Brain microvascular endothelial cell (primary cell): ENCODE results near the gene POLG2.
A peak's percentile ranks its signal among the peaks of the same experiment; 100 is the strongest.

Experiments used
- DNase-seq: peaks from one replicate; pipeline ENCODE4 v3.0.0-alpha.2; 2020
- H3K27ac ChIP-seq: fragments of 250-450 bp; sonication (Bioruptor Pico); 2 replicates; pipeline ENCODE4 v1.5.1; 2020; ENCODE audit warnings: mild to moderate bottlenecking, moderate library complexity
- H3K27me3 ChIP-seq: fragments of 250-450 bp; sonication (Bioruptor Pico); replicated peaks from 2 replicates; pipeline ENCODE4 v1.5.1; 2020; ENCODE audit warnings: mild to moderate bottlenecking
- H3K36me3 ChIP-seq: fragments of 250-450 bp; sonication (Bioruptor Pico); replicated peaks from 2 replicates; pipeline ENCODE4 v1.5.1; 2020; ENCODE audit warnings: mild to moderate bottlenecking
- H3K4me3 ChIP-seq: 2 replicates; pipeline ENCODE4 v1.5.1; 2011; ENCODE audit warnings: low read depth, mild to moderate bottlenecking, control low read depth, low read length, moderate library complexity
- in situ Hi-C: cut with HindIII; loops from 2 replicates; pipeline ENCODE4 v1.10.0; 2017; ENCODE audit warnings: low sequenced_read_pairs, low pct_ligation_motif_present
- TF ChIP-seq, protein P1 (sequence below): IDR thresholded peaks from 2 replicates; pipeline ENCODE4 v1.5.1; 2011; ENCODE audit warnings: low read depth, mild to moderate bottlenecking, moderate library complexity, low read length, control low read depth, inconsistent platforms; ENCODE audit errors: missing control alignments

POLG2 gene

DNA sequence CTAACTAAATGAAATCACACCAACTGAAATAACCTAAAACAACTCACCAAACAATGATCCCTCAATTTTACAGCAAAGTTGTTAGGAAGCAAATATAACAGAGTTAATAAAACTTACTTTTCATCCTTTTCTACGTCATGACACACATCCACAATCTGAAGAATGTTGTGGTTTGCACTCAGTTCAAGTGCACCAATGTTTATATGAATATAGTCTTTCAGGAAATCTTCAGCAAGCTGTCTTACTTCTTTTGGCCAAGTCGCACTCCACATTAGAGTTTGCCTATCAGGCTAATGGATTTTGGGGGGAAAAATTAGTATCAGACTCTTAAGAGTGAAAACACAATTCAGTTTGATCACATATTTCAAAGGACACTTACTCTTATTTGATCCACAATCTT lies 6.0 kb upstream of the POLG2 start:
- Histone ChIP-seq H3K36me3 (peaks cover 77% of the 10 kb centered on the region), H3K27ac (peak overlapping the region; percentile 5), H3K27me3 (no peaks in the 10 kb centered on the region), H3K4me3 (no peak overlapping the region)
- DNase-seq: no peak
- TF ChIP-seq, protein P1, sequence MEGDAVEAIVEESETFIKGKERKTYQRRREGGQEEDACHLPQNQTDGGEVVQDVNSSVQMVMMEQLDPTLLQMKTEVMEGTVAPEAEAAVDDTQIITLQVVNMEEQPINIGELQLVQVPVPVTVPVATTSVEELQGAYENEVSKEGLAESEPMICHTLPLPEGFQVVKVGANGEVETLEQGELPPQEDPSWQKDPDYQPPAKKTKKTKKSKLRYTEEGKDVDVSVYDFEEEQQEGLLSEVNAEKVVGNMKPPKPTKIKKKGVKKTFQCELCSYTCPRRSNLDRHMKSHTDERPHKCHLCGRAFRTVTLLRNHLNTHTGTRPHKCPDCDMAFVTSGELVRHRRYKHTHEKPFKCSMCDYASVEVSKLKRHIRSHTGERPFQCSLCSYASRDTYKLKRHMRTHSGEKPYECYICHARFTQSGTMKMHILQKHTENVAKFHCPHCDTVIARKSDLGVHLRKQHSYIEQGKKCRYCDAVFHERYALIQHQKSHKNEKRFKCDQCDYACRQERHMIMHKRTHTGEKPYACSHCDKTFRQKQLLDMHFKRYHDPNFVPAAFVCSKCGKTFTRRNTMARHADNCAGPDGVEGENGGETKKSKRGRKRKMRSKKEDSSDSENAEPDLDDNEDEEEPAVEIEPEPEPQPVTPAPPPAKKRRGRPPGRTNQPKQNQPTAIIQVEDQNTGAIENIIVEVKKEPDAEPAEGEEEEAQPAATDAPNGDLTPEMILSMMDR: no peak
- in situ Hi-C loops: no loop called here

DNA sequence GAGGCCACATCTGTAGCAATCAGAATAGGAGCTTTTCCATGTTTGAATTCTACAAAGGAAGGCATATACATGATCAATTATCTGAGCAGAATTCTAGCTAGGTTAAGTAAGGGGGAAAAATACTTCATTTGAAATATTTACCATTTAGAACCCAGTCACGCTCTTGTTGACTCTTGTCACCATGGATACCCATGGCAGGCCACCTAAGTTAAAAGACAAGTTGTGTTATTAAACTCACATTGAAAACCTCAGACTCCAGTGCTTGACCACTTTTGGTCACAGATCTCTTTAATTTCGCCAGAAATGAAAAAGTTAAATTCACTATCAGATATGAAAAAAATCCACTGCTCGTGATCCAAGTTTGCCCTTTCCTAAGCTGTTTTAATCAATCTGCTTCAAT lies 5.2 kb upstream of the POLG2 start:
- no peak for DNase-seq
- Histone ChIP-seq H3K27me3 (no peaks in the 10 kb centered on the region), H3K36me3 (peaks cover 78% of the 10 kb centered on the region), H3K27ac (peak overlapping the region; percentile 5), H3K4me3 (no peak overlapping the region)
- in situ Hi-C loops: no loop called here
- TF ChIP-seq, protein P1: no peak

DNA sequence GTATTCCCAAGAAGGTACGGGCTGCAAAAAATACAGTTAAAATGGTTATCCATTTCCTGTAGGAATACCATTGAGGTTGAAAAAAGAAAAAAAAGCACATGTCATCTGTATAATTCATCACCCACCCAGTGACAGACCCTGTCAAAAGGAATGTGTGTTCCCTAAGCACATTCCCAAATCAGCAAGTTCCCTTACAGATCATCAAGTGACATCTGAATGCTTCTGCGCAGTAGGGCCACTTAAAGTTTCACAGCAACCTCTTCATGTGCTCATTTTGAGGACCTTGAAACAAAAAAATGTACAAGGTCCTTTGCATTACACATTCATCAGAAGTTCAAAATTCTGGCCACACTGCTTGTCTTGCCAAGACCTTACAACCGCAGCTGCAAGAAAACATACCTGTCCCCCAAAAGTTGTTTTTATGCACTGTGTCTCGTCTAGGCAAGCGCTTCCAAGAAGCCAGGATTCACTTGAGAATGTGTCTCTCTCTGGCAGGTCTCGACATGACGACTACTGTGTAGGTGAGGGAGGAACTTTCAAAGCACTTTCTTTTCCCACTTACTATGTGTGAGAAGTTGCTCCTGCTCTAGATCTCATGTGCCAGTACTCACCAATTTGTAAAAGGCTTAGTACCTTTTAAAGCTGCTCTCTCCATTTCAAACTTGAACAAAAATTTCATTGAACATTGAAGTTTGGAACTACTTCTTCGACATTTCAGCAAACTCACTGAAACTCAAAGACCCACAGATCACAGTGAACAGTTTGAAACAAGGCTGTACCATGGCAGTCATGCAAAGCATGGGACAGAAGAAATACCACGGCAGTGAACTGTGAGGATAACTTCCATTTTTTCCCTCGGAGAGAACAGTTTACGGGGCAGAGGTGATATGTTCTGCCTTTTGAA lies 4.3 kb upstream of the POLG2 start:
- TF ChIP-seq, protein P1: no peak
- Histone ChIP-seq H3K27ac (no peak overlapping the region), H3K36me3 (peaks cover 78% of the 10 kb centered on the region), H3K27me3 (no peaks in the 10 kb centered on the region), H3K4me3 (no peak overlapping the region)
- DNase-seq: no peak
- in situ Hi-C loops: no loop called here

DNA sequence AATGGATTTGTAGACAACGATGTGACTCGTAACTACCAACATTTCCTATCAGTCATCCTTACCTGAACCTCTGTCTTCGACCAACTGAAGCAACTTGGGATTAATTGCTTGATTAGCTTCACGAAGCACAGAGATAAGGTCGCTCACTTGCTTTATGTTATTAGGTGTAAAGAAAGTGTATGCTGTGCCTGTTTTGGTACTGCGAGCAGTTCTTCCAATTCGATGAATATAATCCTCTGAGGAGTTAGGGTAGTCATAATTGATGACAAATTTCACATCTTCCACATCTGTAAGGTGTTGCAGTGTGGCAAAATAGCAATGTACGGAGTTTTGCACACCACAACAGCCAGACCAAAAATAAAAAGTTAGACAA lies 3.6 kb upstream of the POLG2 start:
- Histone ChIP-seq H3K36me3 (peaks cover 76% of the 10 kb centered on the region), H3K4me3 (no peak overlapping the region), H3K27me3 (no peaks in the 10 kb centered on the region), H3K27ac (no peak overlapping the region)
- TF ChIP-seq, protein P1: no peak
- in situ Hi-C loops: no loop called here
- no peak for DNase-seq

DNA sequence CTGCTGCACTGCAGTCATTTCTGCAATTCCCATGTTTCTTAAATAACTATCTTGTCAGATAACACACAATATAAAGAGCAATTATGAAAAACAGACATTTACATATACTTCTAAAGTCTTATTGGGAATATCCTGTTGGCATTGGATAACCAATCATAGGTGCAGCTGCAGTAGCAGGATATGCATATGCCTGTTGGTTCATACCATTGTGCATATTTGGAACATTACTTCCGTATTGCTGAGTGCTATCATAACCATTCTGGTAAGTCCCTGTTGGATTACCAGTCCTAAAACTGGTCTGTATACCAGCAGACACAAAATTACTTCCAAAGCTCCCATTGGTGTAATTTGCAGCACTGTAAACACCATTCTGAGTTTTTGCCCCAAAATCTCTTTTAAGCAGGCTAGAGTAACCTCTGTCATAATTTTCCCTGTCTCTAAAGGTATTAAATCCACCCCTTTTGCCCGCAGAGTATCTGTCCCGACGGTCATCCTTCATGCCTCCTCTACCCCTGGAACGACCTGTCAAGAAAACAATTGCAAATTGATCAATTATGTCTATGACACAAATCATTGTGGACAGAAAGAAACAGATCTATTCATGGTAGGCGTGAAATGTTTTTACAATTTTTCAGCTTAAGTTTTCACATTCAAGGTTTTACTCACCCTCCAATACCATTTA lies 3.1 kb upstream of the POLG2 start:
- Histone ChIP-seq H3K27me3 (no peaks in the 10 kb centered on the region), H3K27ac (no peak overlapping the region), H3K4me3 (no peak overlapping the region), H3K36me3 (peaks cover 70% of the 10 kb centered on the region)
- no peak for DNase-seq
- TF ChIP-seq, protein P1: no peak
- in situ Hi-C loops: loop anchor here (10.0 kb wide), 2 partner anchors 75 to 195 kb away; no protein-coding TSS in a partner anchor
